Psoas muscle (tissue), 8 donors: ENCODE data around the gene NDUFB3. TPM values are rescaled to one million over a fixed set of nuclear protein-coding genes. Genes with fewer than 3 reads are reported as not detected.

Experiments used
- ATAC-seq, 4 donors: fragments of 200-7000 bp; cut with Tn5 transposase; one replicate each; pipeline ENCODE4 v1.9.1; 2020; ENCODE audit warnings: moderate library complexity in 3 of 4, mild to moderate bottlenecking in 2 of 4
- DNase-seq, 2 donors: peaks; one replicate each; pipeline ENCODE4 v3.0.0-alpha.2; 2020
- H3K27ac ChIP-seq: fragments of 200-600 bp; one replicate; pipeline ENCODE4 v1.8.0; 2022
- H3K27me3 ChIP-seq, 3 donors: fragments of 200-600 bp in 1 of 3; one replicate each; pipeline versions ENCODE4 v1.6.1 to v1.8.0; 2013 to 2022; ENCODE audit warnings: low read length in 2 of 3, mild to moderate bottlenecking in 2 of 3, moderate library complexity in 1 of 3; ENCODE audit not compliant: insufficient read depth in 3 of 3
- H3K36me3 ChIP-seq, 2 donors: fragments of 200-600 bp in 1 of 2; one replicate each; pipeline versions ENCODE4 v1.6.1 to v1.8.0; 2013 to 2022; ENCODE audit warnings: low read depth in 1 of 2, mild to moderate bottlenecking in 1 of 2, moderate library complexity in 1 of 2; ENCODE audit not compliant: insufficient read depth in 1 of 2
- H3K4me1 ChIP-seq: fragments of 200-600 bp; one replicate; pipeline ENCODE4 v1.8.0; 2022
- H3K4me3 ChIP-seq: fragments of 200-600 bp; one replicate; pipeline ENCODE4 v1.8.0; 2022; ENCODE audit warnings: mild to moderate bottlenecking
- H3K9me3 ChIP-seq: fragments of 200-600 bp; one replicate; pipeline ENCODE4 v1.8.0; 2022
- CTCF ChIP-seq: fragments of 200-600 bp; IDR thresholded peaks from one replicate; pipeline ENCODE4 v1.8.0; 2022; ENCODE audit warnings: antibody characterized with exemption
- WGBS, 3 donors: extraction: QIAGEN DNeasy Blood & Tissue Kit; methylation state at CpG; one replicate each; pipeline versions ENCODE4 v1.1.6 to v1.1.7; 2013; 5-methylcytosine and 5-hydroxymethylcytosine counted together
- intact Hi-C, 2 donors: fragments of 100-400 bp; cut with DNase I; formaldehyde crosslinking; loops; one replicate each; pipeline versions ENCODE4 v1.11.0 to v1.14.2; 2022
- polyA plus RNA-seq, 3 donors: library from polyadenylated mRNA; stranded (reverse); fragments of 200-250 nt; gene quantifications; one replicate each; pipeline ENCODE4 v1.2.3, GENCODE V29; 2013
- total RNA-seq, 4 donors: library from RNA; stranded (reverse); fragmentation: NEBNext Ultra II Directional in 2 of 4; extraction: Animal tissue kit (Norgen Biotek cat#: 25700) in 2 of 4; gene quantifications; one replicate each; pipeline versions ENCODE4 v1.2.1 to v1.2.4, GENCODE V29; 2021 to 2023
- donor health status: healthy with polysubstance abuse.
- donor health status: DM: no; HTN: no; CAD: no; lungs with moderate emphysema.
- donor health status: Bipolar disorder and iron deficiency.
- donor health status: healthy.
- donor health status: DM: yes; HTN: yes; CAD: no.
- donor health status: DM: no; HTN: no; CAD: no.
- donor health status: DM: no; HTN: no; CAD: no.
- donor health status: DM: yes; HTN: yes; CAD: no.

Gene NDUFB3
- total and polyA plus RNA-seq, 7 donors: 188 to 271 (median 255) TPM

DNA sequence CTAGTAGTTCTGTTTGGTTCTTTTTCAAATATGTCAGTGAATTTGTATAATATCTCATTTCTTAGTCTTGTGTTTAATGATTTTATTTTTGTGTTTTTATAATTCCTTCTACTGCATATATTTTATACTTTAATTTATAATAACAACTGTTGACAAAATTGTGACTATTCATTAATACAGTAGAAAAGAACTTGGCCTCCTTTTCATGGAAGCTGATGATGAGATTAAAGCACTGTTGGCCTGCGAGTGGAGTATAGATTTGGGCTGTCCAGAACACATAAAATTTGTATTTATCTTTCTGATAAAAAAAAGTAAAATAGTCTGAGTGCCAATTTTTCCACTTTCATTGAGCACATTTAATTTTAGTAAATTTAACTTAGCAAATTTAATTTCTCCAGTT lies 56.2 kb downstream of the NDUFB3 start:
- 24 to 40% (median 30%) methylated on average over 1 of the region's 1 CpG for WGBS, 3 donors
- DNase-seq: no peak
- H3K36me3 ChIP-seq: peaks cover 2 to 21% of the 10 kb centered on the region in 2 donors
- peak overlapping the region; percentile 100 for H3K4me3 ChIP-seq
- H3K4me1 ChIP-seq: peaks cover 93% of the 10 kb centered on the region
- no peaks in the 10 kb centered on the region for H3K27me3 ChIP-seq
- no peak for TF ChIP-seq CTCF
- peak overlapping the region; percentile 100 for H3K27ac ChIP-seq
- no peaks in the 10 kb centered on the region for H3K9me3 ChIP-seq
- ATAC-seq: no peak
- intact Hi-C loops: no loop called here

DNA sequence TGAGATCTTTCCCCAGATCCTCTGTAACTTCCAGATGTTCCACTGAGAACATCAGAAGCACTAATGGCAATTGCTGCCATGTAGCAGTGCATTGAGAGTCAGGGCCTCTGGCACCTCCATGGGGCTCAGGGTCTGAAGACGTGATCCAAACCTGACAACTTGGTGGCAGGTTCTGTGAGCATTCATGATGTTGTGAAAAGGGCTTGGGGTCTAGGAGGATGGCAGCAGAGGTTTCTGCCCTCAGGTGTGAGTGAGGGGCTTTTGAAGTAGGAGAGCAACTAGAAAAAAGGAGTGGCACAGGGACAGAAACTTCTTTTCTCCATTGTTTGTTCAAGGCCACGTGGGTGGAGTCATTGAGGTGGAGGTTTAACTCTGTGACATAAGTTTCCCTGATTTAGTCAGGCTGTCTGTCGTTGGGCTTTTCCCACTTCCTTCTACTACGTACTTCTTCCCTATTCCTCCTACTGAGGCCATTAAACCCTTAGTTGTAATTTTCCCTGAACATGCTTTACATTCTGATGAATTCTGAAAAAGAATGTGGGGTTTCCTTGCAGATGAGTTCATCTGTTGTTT lies 57.2 kb downstream of the NDUFB3 start:
- no peaks in the 10 kb centered on the region for H3K9me3 ChIP-seq
- DNase-seq (no peak), ATAC-seq (peak in 1 of 4 donors; percentile 23)
- no peaks in the 10 kb centered on the region for H3K27me3 ChIP-seq
- WGBS, 3 donors: 32 to 45% (median 37%) methylated on average over 4 of the region's 4 CpGs
- H3K36me3 ChIP-seq: peaks cover 2 to 30% of the 10 kb centered on the region in 2 donors
- H3K4me1 ChIP-seq: peaks cover 89% of the 10 kb centered on the region
- peak overlapping the region; percentile 100 for H3K4me3 ChIP-seq
- intact Hi-C loops: no loop called here
- no peak for TF ChIP-seq CTCF
- peak overlapping the region; percentile 100 for H3K27ac ChIP-seq

- TF ChIP-seq CTCF: no peak
- Histone ChIP-seq H3K27me3 (no peaks in the 10 kb centered on the region), H3K9me3 (no peaks in the 10 kb centered on the region), H3K4me1 (peaks cover 87% of the 10 kb centered on the region), H3K36me3 (peaks cover 2 to 47% of the 10 kb centered on the region in 2 donors), H3K27ac (peak overlapping the region; percentile 100), H3K4me3 (peak overlapping the region; percentile 100)
- intact Hi-C loops: no loop called here
- 32 to 46% (median 36%) methylated on average over 3 of the region's 3 CpGs for WGBS, 3 donors
- ATAC-seq (peak; percentile 74 to 80 (median 76)), DNase-seq (no peak)
These were observed 58.9 kb downstream of the NDUFB3 start for GRCh38 chr2:201130524-201131186.

DNA sequence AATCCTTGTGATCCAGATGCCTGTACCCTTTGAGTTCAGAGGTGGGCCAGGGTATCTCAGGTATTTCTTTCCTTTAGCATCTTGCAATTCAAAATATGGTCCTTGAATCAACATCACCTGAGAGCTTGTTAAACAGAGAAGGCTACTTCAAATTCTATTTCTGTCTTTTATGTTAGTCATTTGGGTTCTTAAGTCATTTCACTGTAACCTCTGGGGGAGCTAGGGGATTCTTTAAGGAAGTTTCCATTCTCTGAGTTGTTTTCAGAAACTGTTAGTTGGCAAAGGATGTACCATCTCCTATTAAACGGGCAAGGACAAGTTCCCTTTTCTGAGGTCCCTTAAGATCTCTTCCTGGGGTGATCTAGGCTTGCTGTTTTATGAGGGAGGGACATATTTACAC lies 60.7 kb downstream of the NDUFB3 start:
- Histone ChIP-seq H3K4me1 (peaks cover 78% of the 10 kb centered on the region), H3K27me3 (no peaks in the 10 kb centered on the region), H3K27ac (peak overlapping the region; percentile 100), H3K36me3 (peaks cover 9 to 65% of the 10 kb centered on the region in 2 donors), H3K9me3 (no peaks in the 10 kb centered on the region), H3K4me3 (peak overlapping the region; percentile 100)
- ATAC-seq (no peak), DNase-seq (no peak)
- intact Hi-C loops: no loop called here
- WGBS, 3 donors: 47 to 58% (median 54%) methylated on average over 1 of the region's 1 CpG
- TF ChIP-seq CTCF: no peak

Other genes starting within 250 kb of the NDUFB3 start
- gene CLK1, start 207.3 kb upstream of the NDUFB3 start, total RNA-seq: 10 to 100 TPM; 30.6 to 71.0 (median 41.3) TPM
- 10 to 100 TPM; 49.4 to 91.8 (median 86.6) TPM for gene CLK1, start 207.3 kb upstream of the NDUFB3 start, polyA plus RNA-seq
- 10 to 100 TPM; 13.8 to 18.5 (median 16.8) TPM for gene PPIL3, start 182.9 kb upstream of the NDUFB3 start, total RNA-seq
- 10 to 100 TPM; 10.7 to 31.2 (median 18.1) TPM for gene PPIL3, start 182.9 kb upstream of the NDUFB3 start, polyA plus RNA-seq
- 10 to 100 TPM; 11.6 to 21.7 (median 16.0) TPM for gene NIF3L1, start 182.6 kb upstream of the NDUFB3 start, total RNA-seq
- 10 to 100 TPM; 21.2 to 50.0 (median 37.8) TPM for gene NIF3L1, start 182.6 kb upstream of the NDUFB3 start, polyA plus RNA-seq
- gene ORC2, start 108.3 kb upstream of the NDUFB3 start, total RNA-seq: 10 to 100 TPM in 3 of 4 donors, 1 to 10 TPM in 1; 7.1 to 17.7 (median 12.4) TPM
- 1 to 10 TPM; 3.3 to 5.7 (median 5.2) TPM for gene ORC2, start 108.3 kb upstream of the NDUFB3 start, polyA plus RNA-seq
- gene HYCC2, start 330 bp upstream of the NDUFB3 start, total RNA-seq: 1 to 10 TPM; 7.6 to 8.6 (median 8.1) TPM
- 1 to 10 TPM; 1.7 to 5.2 (median 2.1) TPM for gene HYCC2, start 330 bp upstream of the NDUFB3 start, polyA plus RNA-seq
- gene CFLAR, start 44.2 kb downstream of the NDUFB3 start, total RNA-seq: 100 to 1,000 TPM; 180 to 358 (median 346) TPM
- 100 to 1,000 TPM in 2 of 3 donors, 10 to 100 TPM in 1; 84.7 to 340 (median 239) TPM for gene CFLAR, start 44.2 kb downstream of the NDUFB3 start, polyA plus RNA-seq
- gene CASP10, start 111.1 kb downstream of the NDUFB3 start, total RNA-seq: 1 to 10 TPM; 2.3 to 3.8 (median 2.8) TPM
- gene CASP10, start 111.1 kb downstream of the NDUFB3 start, polyA plus RNA-seq: 1 to 10 TPM in 2 of 3 donors, under 1 TPM in 1; 0.90 to 1.3 (median 1.2) TPM
- gene CASP8, start 188.5 kb downstream of the NDUFB3 start, total RNA-seq: 1 to 10 TPM; 2.3 to 3.5 (median 3.0) TPM
- gene CASP8, start 188.5 kb downstream of the NDUFB3 start, polyA plus RNA-seq: 1 to 10 TPM in 2 of 3 donors, under 1 TPM in 1; 0.87 to 1.3 (median 1.2) TPM